ENCODE data around the gene GPR137.

Gene GPR137

DNA sequence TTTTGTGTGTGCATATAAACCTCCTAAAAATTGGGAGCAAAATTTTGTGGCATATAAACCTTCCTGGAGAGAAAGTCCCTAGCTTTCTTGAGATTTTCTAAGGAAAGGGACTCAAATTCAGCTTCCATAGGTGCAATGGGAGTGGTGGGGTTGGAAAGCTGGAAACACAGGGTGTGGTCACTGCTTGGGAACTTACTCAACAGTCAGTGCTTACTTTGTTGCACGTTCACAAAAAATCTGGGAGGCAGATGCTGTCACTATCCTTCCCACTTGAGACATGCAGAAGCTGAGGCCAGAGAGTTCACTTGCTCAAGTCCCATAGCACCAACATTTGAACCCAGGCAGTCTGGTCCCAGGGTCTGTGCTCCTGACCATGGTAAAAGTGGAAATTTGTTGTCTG lies 10.6 kb downstream of the GPR137 start:
- H3K27ac ChIP-seq = no peak overlapping the region
- no peaks in the 10 kb centered on the region for H3K9me3 ChIP-seq (ENCODE audit: low read depth, low read length)
- no peaks in the 10 kb centered on the region for H3K36me3 ChIP-seq (ENCODE audit: insufficient read depth, low read length)
- H3K9ac ChIP-seq (ENCODE audit: insufficient read length) = no peak overlapping the region
- TF ChIP-seq EZH2 (IDR thresholded peaks at IDR 0.05) (no peak), FOXP2 (optimal IDR thresholded peaks at IDR 0.05; ENCODE audit: control extremely low read depth, extremely low read length, insufficient read depth) (no peak), POLR2AphosphoS5 (IDR thresholded peaks at IDR 0.05; ENCODE audit: borderline replicate concordance, low read depth, low read length) (no peak)
- H3K4me3 ChIP-seq = no peak overlapping the region
- no peak for DNase-seq (ENCODE audit: low read depth, low spot score)

- no peak overlapping the region for H3K27ac ChIP-seq
- no peak for DNase-seq (ENCODE audit: low read depth, low spot score)
- H3K36me3 ChIP-seq (ENCODE audit: insufficient read depth, low read length) = no peaks in the 10 kb centered on the region
- no peaks in the 10 kb centered on the region for H3K9me3 ChIP-seq (ENCODE audit: low read depth, low read length)
- H3K9ac ChIP-seq (ENCODE audit: insufficient read length) = no peak overlapping the region
- TF ChIP-seq POLR2AphosphoS5 (IDR thresholded peaks at IDR 0.05; ENCODE audit: borderline replicate concordance, low read depth, low read length) (no peak), EZH2 (IDR thresholded peaks at IDR 0.05) (no peak), FOXP2 (optimal IDR thresholded peaks at IDR 0.05; ENCODE audit: control extremely low read depth, extremely low read length, insufficient read depth) (no peak)
- H3K4me3 ChIP-seq = no peak overlapping the region
Measured at GRCh38 chr11:64296830-64297698, 11.4 kb downstream of the GPR137 start.

GRCh38 chr11:64297699-64298358 lies 12.2 kb downstream of the GPR137 start:
- H3K4me3 ChIP-seq = no peak overlapping the region
- DNase-seq (ENCODE audit: low read depth, low spot score) = no peak
- H3K36me3 ChIP-seq (ENCODE audit: insufficient read depth, low read length) = no peaks in the 10 kb centered on the region
- peak; percentile 88 for TF ChIP-seq FOXP2 (optimal IDR thresholded peaks at IDR 0.05; ENCODE audit: control extremely low read depth, extremely low read length, insufficient read depth)
- no peak for TF ChIP-seq POLR2AphosphoS5 (IDR thresholded peaks at IDR 0.05; ENCODE audit: borderline replicate concordance, low read depth, low read length)
- TF ChIP-seq EZH2 (IDR thresholded peaks at IDR 0.05) = no peak
- no peak overlapping the region for H3K9ac ChIP-seq (ENCODE audit: insufficient read length)
- H3K9me3 ChIP-seq (ENCODE audit: low read depth, low read length) = no peaks in the 10 kb centered on the region
- H3K27ac ChIP-seq = no peak overlapping the region

- H3K9me3 ChIP-seq (ENCODE audit: low read depth, low read length) = no peaks in the 10 kb centered on the region
- H3K27ac ChIP-seq = no peak overlapping the region
- TF ChIP-seq EZH2 (IDR thresholded peaks at IDR 0.05) (no peak), FOXP2 (optimal IDR thresholded peaks at IDR 0.05; ENCODE audit: control extremely low read depth, extremely low read length, insufficient read depth) (no peak), POLR2AphosphoS5 (IDR thresholded peaks at IDR 0.05; ENCODE audit: borderline replicate concordance, low read depth, low read length) (no peak)
- H3K9ac ChIP-seq (ENCODE audit: insufficient read length) = no peak overlapping the region
- no peaks in the 10 kb centered on the region for H3K36me3 ChIP-seq (ENCODE audit: insufficient read depth, low read length)
- DNase-seq (ENCODE audit: low read depth, low spot score) = no peak
- no peak overlapping the region for H3K4me3 ChIP-seq
Measured at GRCh38 chr11:64298966-64299846, 13.6 kb downstream of the GPR137 start.

DNA sequence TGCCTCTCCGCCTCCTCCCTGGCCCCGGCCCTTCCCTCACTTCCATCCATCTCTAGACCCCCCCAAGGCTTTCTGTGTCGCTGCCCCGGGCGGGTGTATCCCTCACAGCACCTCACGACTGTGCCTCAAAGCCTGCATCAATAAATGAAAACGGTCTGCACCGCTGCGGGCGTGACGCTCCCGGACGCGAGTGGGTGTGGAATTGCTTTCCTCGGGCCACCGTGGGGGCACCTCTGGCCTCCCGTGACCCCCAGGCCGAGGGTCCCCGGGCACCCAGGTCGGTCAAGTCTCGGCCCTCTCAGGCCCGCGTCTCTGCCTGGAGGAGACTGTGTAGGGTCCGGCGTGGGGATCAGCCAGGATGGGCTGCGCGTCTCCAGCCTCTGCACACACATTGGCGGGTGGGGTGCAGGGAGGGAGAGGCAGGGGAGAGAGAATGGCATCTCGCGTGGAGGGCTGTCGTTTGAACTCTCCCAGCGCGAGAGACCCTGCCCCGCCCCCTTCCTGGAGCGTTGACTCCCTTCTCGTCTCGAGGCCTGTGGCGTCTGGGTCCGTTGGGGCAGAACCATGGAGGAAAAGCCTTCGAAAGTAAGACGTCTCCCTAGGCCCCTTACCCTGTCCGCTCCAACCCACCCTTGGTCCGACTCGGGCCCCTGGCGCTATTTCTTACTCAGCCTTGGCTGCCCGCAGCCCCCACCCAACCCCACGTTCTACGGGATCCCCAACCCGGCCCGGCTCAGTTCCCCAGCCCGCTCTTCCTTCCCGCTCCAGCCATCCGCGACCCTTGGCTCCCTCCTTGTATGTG lies 14.4 kb downstream of the GPR137 start, which contains the start of gene CATSPERZ:
CATSPERZ (plus strand) TSS at position 512 of the 802 bp plus-strand sequence; CDS start at position 565, 53 bp downstream.
- no peaks in the 10 kb centered on the region for H3K36me3 ChIP-seq (ENCODE audit: insufficient read depth, low read length)
- no peak within 1 kb of the TSS for H3K27ac ChIP-seq
- DNase-seq (ENCODE audit: low read depth, low spot score) = no peak
- TF ChIP-seq POLR2AphosphoS5 (IDR thresholded peaks at IDR 0.05; ENCODE audit: borderline replicate concordance, low read depth, low read length) (no peak), FOXP2 (optimal IDR thresholded peaks at IDR 0.05; ENCODE audit: control extremely low read depth, extremely low read length, insufficient read depth) (no peak), EZH2 (IDR thresholded peaks at IDR 0.05) (no peak)
- H3K9ac ChIP-seq (ENCODE audit: insufficient read length) = no peak within 1 kb of the TSS
- H3K9me3 ChIP-seq (ENCODE audit: low read depth, low read length) = no peaks in the 10 kb centered on the region
- H3K4me3 ChIP-seq = peak within 1 kb of the TSS; percentile 60

DNA sequence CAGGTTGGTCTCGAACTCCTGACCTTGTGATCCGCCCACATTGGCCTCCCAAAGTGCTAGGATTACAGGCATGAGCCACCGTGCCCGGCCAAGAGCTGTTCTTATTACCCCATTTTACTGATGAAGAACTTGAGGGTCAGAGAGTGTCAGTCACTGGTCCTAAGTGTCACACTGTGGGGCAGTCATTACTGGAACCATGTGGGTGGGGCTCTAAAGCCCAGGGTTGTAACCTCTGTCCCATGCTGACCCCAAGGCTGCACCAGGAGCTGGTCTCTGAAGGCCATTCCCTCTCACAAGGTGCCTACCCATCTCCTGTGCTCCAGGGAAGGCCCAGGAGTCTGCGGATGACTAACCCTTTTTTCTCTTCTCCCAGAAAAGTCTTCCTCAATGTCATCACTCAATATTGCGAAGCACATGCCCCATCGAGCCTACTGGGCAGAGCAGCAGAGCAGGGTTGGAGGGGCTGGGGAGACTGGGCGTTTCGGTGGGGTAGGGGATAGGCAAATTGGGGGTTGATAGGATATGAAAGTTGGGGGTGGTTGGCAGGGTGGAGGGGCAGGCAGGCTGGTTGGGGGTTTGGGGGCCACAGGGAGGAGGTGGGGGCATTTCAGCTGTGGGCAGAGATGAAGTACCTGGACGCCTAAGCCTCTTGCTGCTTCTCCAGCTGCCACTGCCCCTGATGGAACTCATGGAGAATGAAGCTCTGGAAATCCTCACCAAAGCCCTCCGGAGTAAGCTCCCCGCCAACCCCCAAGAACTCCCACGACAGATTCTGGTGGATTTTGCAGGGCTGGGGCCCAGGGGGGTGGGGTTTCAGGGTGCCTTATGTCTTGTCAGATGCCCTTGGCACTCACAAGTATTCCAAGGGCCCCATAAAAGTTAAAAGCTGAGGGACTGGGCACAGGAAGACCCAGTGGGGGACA lies 17.7 kb downstream of the GPR137 start:
- no peak overlapping the region for H3K9ac ChIP-seq (ENCODE audit: insufficient read length)
- no peak for DNase-seq (ENCODE audit: low read depth, low spot score)
- no peak for TF ChIP-seq FOXP2 (optimal IDR thresholded peaks at IDR 0.05; ENCODE audit: control extremely low read depth, extremely low read length, insufficient read depth)
- no peak for TF ChIP-seq POLR2AphosphoS5 (IDR thresholded peaks at IDR 0.05; ENCODE audit: borderline replicate concordance, low read depth, low read length)
- no peak for TF ChIP-seq EZH2 (IDR thresholded peaks at IDR 0.05)
- H3K36me3 ChIP-seq (ENCODE audit: insufficient read depth, low read length) = no peaks in the 10 kb centered on the region
- no peaks in the 10 kb centered on the region for H3K9me3 ChIP-seq (ENCODE audit: low read depth, low read length)
- no peak overlapping the region for H3K27ac ChIP-seq
- H3K4me3 ChIP-seq = no peak overlapping the region

DNA sequence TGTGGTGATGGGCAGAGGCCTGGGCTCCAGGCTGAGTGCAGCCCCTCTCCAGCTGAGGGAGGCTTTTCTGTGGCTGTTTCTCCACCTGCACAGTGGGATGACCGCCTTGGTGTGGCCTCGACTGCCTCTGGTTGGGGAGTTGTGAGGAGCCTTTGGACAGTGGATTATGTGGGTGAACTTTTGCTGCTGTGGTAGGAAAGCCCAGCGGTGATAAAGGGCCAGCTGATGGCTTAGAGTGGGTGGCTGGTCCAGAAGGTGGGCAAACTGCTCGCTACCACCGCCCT lies 18.3 kb downstream of the GPR137 start:
- no peak overlapping the region for H3K27ac ChIP-seq
- no peaks in the 10 kb centered on the region for H3K36me3 ChIP-seq (ENCODE audit: insufficient read depth, low read length)
- DNase-seq (ENCODE audit: low read depth, low spot score) = no peak
- no peak for TF ChIP-seq FOXP2 (optimal IDR thresholded peaks at IDR 0.05; ENCODE audit: control extremely low read depth, extremely low read length, insufficient read depth)
- no peak for TF ChIP-seq EZH2 (IDR thresholded peaks at IDR 0.05)
- no peak for TF ChIP-seq POLR2AphosphoS5 (IDR thresholded peaks at IDR 0.05; ENCODE audit: borderline replicate concordance, low read depth, low read length)
- peak overlapping the region; percentile 99; the same call in 1 of the 2 replicates for H3K4me3 ChIP-seq
- H3K9me3 ChIP-seq (ENCODE audit: low read depth, low read length) = no peaks in the 10 kb centered on the region
- H3K9ac ChIP-seq (ENCODE audit: insufficient read length) = no peak overlapping the region

Data from SK-N-MC (cell line).